WERI-Rb-1 (cell line): ENCODE measurements around the gene CIT.

Source experiments
- DNase-seq: peaks from one replicate; pipeline ENCODE4 v3.0.0-alpha.2; 2020
- H3K27ac ChIP-seq: fragments of 250-450 bp; sonication (Bioruptor Pico); 2 replicates; pipeline ENCODE4 v1.5.1; 2020; ENCODE audit warnings: mild to moderate bottlenecking, moderate library complexity
- H3K27me3 ChIP-seq: fragments of 250-450 bp; sonication (Bioruptor Pico); 2 replicates; pipeline ENCODE4 v1.5.1; 2021; ENCODE audit warnings: mild to moderate bottlenecking, low read depth, moderate library complexity; ENCODE audit not compliant: insufficient read depth, severe bottlenecking
- H3K36me3 ChIP-seq: fragments of 250-450 bp; sonication (Bioruptor Pico); 2 replicates; pipeline ENCODE4 v1.5.1; 2020; ENCODE audit warnings: mild to moderate bottlenecking, moderate library complexity
- H3K4me3 ChIP-seq: 2 replicates; pipeline ENCODE4 v1.5.1; 2011; ENCODE audit warnings: low read depth, mild to moderate bottlenecking, control low read depth, low read length
- H3K9me3 ChIP-seq: fragments of 250-450 bp; sonication (Bioruptor Pico); 2 replicates; pipeline ENCODE4 v1.5.1; 2021; ENCODE audit warnings: mild to moderate bottlenecking, moderate library complexity; ENCODE audit not compliant: severe bottlenecking
- TF ChIP-seq, protein P1 (sequence below): IDR thresholded peaks from 2 replicates; pipeline ENCODE4 v1.5.1; 2011; ENCODE audit warnings: low read depth, mild to moderate bottlenecking, control low read depth, inconsistent platforms, low read length

CIT gene

DNA sequence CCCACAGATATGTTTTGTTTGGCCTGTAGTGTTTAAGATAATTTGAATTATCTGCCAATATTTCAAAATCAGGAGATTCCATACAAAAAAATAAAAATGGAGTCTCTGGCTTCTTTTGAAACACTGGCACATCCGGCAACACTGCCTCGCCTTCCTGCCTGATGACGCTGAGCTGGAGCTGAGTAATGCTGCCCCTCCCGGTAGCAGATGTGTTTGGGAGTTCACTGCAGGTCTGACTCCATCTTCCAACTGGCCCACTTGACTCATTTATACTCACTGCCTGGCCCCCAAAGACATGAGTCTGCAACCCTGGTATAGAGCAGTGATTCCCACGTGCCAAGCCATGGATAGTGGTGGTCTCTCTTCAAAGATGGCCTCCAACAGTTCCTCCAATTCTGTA lies 7.4 kb downstream of the CIT start:
- Histone ChIP-seq H3K4me3 (no peak overlapping the region), H3K9me3 (no peaks in the 10 kb centered on the region), H3K36me3 (peaks cover 79% of the 10 kb centered on the region), H3K27ac (no peak overlapping the region), H3K27me3 (no peaks in the 10 kb centered on the region)
- no peak for DNase-seq
- TF ChIP-seq, protein P1, sequence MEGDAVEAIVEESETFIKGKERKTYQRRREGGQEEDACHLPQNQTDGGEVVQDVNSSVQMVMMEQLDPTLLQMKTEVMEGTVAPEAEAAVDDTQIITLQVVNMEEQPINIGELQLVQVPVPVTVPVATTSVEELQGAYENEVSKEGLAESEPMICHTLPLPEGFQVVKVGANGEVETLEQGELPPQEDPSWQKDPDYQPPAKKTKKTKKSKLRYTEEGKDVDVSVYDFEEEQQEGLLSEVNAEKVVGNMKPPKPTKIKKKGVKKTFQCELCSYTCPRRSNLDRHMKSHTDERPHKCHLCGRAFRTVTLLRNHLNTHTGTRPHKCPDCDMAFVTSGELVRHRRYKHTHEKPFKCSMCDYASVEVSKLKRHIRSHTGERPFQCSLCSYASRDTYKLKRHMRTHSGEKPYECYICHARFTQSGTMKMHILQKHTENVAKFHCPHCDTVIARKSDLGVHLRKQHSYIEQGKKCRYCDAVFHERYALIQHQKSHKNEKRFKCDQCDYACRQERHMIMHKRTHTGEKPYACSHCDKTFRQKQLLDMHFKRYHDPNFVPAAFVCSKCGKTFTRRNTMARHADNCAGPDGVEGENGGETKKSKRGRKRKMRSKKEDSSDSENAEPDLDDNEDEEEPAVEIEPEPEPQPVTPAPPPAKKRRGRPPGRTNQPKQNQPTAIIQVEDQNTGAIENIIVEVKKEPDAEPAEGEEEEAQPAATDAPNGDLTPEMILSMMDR = no peak

DNA sequence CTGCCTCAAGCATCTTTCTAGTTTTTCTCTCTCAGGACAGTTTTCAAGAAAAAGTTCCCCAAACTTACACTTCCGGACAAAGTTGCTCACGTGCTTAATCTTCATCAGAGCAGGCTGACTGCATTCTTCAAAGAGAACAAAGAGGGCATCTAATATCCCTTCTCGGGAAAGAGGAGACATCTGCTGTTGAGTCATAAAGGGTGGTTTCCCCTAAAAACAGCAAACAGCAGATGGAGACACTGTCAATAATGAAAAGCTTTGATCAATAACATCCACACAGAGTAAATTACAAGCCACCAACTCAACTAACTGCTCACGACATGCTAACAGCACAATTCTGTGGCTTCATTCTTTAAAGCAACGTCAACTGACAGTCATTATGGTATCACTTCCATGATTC lies 8.1 kb downstream of the CIT start:
- Histone ChIP-seq H3K27ac (no peak overlapping the region), H3K36me3 (peaks cover 80% of the 10 kb centered on the region), H3K27me3 (no peaks in the 10 kb centered on the region), H3K9me3 (no peaks in the 10 kb centered on the region), H3K4me3 (no peak overlapping the region)
- TF ChIP-seq, protein P1 = no peak
- no peak for DNase-seq

DNA sequence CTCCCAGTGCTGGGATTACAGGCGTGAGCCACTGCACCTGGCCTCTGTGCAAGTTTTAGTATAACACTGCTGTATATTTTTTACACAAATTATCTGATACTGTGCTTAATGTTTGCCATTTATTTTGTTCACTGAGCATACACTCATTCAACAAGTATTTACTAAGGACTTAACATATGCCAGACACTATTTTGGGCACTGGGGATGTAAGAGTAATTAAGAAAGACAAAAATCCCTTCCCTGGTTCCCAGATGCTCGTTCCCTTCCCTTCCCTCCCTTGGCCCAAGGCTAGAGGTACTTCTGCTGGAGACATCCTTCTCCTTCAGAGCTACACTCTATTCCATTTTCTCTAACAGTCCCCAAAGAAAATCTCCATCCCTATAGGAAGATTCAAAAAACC lies 12.5 kb downstream of the CIT start:
- TF ChIP-seq, protein P1 = no peak
- no peaks in the 10 kb centered on the region for H3K27me3 ChIP-seq
- H3K36me3 ChIP-seq = peaks cover 60% of the 10 kb centered on the region
- no peak for DNase-seq
- no peak overlapping the region for H3K4me3 ChIP-seq
- H3K27ac ChIP-seq = no peak overlapping the region
- no peaks in the 10 kb centered on the region for H3K9me3 ChIP-seq

DNA sequence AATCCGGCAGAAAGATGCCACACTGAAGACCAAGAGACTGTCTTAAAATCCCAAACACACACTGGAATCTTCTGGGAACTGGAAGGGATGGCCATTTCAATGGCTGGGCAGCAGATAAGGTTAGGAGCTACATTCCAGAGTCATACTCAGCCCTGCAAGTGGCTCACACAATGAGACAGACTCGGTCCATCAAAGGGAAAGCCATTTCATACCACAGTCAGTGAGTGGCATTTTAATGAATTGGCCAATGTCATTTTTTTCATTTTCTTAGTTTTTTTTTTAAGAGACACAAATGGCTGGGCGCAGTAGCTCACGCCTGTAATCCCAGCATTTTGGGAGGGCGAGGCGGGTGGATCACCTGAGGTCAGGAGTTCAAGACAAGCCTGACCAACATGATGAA lies 17.9 kb downstream of the CIT start:
- TF ChIP-seq, protein P1 = no peak

DNA sequence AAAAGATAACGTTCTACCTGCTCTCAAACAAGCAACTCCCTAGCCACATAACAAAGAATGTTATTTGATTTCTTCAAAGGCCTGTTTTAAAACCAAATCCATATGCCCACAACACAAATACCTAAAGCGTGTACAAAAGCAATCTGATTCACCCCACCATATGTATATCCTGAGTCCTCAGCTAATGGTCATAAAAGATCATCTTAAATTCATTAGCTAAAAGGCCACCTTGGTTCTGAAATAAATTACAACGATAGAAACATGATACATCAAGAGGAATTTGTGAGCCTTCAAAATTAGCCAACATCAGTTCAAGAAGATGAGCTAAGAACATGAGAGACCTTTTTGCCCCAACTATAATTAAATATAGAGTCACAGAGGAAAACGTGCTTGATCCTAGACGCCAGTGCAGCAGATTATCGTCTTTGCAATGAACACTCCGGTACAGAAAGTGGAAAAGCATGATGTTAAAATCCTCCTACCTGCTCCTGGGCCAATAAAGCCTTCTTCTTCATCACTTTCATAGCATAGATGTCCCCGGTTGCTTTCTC lies 20.0 kb downstream of the CIT start:
- DNase-seq = peak; percentile 19
- peaks cover 42% of the 10 kb centered on the region for H3K36me3 ChIP-seq
- peak overlapping the region; percentile 63 for H3K27ac ChIP-seq
- H3K9me3 ChIP-seq = no peaks in the 10 kb centered on the region
- no peak overlapping the region for H3K4me3 ChIP-seq
- H3K27me3 ChIP-seq = no peaks in the 10 kb centered on the region
- TF ChIP-seq, protein P1 = no peak

More for the DNA sequence above, 17.9 kb downstream of the CIT start:
- no peaks in the 10 kb centered on the region for H3K27me3 ChIP-seq
- no peak overlapping the region for H3K4me3 ChIP-seq
- H3K36me3 ChIP-seq = peaks cover 30% of the 10 kb centered on the region
- no peak overlapping the region for H3K27ac ChIP-seq
- no peak for DNase-seq
- no peaks in the 10 kb centered on the region for H3K9me3 ChIP-seq

DNA sequence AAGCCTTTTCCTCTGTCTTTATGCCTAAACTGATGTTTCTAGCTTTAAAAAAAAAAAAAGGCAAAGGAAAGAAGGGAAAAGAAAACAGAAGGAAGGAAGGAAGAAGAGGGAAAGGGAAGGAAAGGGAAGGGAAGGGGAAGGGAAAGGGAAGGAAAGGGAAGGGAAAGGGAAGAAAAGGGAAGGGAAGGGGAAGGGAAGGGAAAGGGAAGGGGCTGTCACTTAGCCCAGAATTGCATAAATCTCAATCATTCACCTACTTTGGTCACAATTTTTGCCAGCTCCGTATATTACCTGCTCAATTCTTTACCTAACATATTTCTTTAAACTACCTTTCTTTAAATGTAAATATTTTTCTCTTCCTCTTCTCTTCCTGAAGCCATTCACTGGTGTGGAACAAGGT lies 26.8 kb downstream of the CIT start:
- no peak for DNase-seq
- Histone ChIP-seq H3K36me3 (peaks cover 62% of the 10 kb centered on the region), H3K4me3 (no peak overlapping the region), H3K27ac (no peak overlapping the region), H3K27me3 (no peaks in the 10 kb centered on the region), H3K9me3 (no peaks in the 10 kb centered on the region)
- TF ChIP-seq, protein P1 = no peak
